Brain pericyte (primary cell): ENCODE results near the gene WDR89.
"Not testable (repeated sequence)": the region's sequence is repeated elsewhere in the genome, so short reads cannot be mapped to it uniquely, and the experiment has no call there.

Experiments
- DNase-seq: peaks from one replicate; pipeline ENCODE4 v3.0.0-alpha.2; 2012; ENCODE audit warnings: low read depth, low spot score

The WDR89 gene

GRCh38 chr14:63654346-63654745 is 12.7 kb upstream of the WDR89 start:
- no peak for DNase-seq

DNA sequence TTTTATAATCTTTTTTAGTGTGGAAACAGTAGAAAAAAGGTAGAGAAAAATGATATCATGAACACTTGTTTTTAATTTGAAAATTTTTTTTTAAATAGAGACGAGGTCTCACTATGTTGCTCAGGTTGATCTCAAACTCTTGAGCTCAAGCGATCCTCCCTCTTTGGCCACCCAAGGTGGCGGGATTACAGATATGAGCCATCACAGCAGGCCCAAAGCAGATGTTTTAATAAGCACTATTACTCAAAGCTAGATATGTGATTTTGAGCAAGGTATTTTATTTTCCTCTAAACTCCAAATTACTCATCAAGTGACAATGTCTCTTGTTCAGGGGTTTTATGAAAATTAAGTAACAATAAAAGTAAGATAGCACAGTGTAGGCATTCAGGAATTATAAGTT is 10.7 kb upstream of the WDR89 start:
- no peak for DNase-seq

- DNase-seq, result no peak
Measured at GRCh38 chr14:63650256-63650952, 8.7 kb upstream of the WDR89 start.

- DNase-seq, result no peak
Measured at GRCh38 chr14:63647696-63648410, 6.2 kb upstream of the WDR89 start.

- DNase-seq, result no peak
Measured at GRCh38 chr14:63644741-63645140, 3.1 kb upstream of the WDR89 start.

DNA sequence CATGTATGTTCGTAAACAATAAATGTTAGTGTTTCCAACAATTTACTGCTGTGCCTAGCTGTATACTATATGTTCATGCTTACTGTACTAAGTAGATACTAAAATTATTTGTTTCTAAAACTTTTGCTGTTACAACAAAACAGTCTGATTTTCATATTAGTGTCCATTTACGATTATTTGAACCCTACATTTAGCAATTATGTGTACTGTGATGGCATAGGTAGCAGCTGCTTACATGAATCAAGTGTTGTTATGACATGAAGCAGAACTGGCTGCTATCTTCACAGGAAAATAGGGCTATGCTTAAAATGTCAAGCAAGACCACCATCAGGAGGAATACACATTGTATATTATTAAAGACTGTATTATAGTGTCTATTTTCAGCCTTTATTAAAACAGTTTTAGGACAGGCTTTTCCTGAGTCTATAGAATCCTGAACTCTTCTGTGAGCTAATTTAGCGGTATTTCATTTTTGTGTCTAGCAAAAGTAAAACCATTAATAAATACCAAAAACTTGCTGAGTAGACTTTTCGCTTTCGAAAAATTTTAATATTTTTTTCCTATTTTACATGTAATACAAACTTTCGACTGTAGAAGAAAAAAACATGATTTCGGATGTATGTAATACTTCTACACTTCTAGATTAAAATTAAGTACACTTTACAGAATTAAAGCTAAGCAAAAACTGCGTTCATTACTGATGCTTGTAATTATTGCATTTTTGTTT is 1.1 kb upstream of the WDR89 start:
- DNase-seq, result peak; percentile 8

GRCh38 chr14:63642229-63642611 is 549 bp upstream of the WDR89 start:
- DNase-seq, result no peak

DNA sequence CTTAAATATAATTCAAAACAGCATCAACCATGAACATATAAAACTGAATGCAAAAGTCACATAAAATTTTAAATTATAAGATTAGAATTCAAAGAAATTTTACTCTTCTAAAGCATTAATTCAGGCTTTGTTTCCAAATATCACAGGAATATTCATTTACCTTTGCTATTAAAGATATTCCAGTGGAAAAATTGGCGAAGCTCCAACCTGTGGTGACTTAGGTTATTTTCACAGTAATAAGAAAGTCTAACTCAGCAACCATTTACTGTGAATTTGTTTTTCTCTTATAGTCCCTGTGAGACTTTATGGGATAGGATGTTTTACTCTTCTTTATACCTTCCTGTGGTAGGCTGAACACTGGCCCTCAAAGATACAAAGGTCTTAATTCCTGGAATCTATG is 3.2 kb downstream of the WDR89 start:
- DNase-seq, result no peak

GRCh38 chr14:63636094-63636635 is 5.5 kb downstream of the WDR89 start:
- not testable (repeated sequence) for DNase-seq

- no peak for DNase-seq
Measured at GRCh38 chr14:63633801-63634200, 7.9 kb downstream of the WDR89 start.

DNA sequence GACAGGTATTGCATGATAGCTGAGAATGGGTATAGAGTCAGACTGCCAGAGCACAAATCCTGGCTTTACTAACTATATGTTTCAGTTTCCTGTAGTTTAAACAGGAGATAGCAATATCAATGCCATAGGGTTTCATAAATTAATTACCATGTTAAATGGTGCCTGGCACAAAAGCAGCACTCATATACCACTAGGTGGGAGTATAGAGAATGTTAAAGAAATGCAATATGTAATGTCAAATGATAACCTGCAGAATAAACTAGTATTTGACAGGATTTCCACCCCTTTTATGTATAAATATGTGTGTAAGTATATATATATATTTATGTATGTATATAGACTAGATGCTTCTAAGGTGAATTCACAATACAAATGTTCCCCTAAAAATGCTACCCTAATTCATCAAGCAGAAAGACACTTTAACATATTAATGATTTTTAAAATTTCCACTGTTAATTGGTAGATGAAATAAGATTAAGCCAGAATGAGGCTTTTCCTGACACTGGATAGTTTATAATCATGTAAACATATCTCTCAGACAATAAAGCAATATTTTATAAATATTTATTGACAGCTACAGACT is 8.6 kb downstream of the WDR89 start:
- DNase-seq, result no peak

- DNase-seq, result no peak
Measured at GRCh38 chr14:63624701-63625100, 17.0 kb downstream of the WDR89 start.

DNA sequence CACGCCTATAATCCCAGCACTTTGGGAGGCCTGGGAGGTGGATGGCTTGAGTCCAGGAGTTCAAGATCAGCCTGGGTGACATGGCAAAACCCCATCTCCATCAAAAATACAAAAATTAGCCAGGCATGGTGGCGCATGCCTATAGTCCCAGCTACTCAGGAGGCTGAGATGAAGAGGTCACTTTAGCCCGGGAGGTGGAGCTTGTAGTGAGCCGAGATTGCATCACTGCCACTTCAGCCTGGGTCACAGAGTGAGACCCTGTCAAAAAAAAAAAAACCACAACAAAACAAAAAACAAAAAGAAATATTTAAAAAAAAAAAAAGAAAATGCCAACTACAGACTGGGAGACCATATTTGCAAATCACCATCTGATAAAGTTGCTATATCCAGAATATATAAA is 17.5 kb downstream of the WDR89 start:
- DNase-seq, result no peak

GRCh38 chr14:63621975-63622374 is 19.7 kb downstream of the WDR89 start:
- not testable (repeated sequence) for DNase-seq

GRCh38 chr14:63616015-63616414 is 25.7 kb downstream of the WDR89 start:
- no peak for DNase-seq

DNA sequence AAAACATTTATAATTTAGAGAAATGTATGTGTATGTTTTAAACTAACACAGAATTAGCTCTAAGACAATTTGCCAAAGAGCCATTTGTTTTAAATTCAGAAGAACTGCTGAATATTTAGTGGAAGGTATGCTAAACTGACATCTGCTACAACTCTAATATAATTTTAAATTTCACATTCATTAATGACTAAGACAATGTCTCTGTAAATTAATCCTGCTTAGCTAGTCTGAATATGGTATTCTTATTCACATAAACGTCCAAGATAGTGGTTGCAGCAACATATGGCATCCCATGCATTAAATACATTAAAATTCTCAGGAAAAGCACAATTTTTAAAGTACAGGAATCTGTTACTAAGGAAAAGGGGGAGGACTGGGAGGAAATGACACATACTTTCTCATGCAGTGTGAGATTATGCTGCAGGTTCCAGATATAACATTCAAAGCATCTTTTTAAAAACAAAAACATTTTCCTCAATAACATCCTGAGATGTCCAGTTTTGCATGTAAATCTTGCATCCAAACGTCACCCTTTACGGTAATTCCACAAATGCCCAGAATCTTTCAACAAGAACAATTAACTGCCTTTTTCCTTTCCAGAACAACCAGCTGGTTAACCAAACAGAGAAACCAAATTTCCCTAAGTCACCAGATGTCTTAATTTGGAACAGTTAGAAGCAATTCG is 26.9 kb downstream of the WDR89 start:
- no peak for DNase-seq

- DNase-seq, result no peak
Measured at GRCh38 chr14:63611078-63611477, 30.6 kb downstream of the WDR89 start.

DNA sequence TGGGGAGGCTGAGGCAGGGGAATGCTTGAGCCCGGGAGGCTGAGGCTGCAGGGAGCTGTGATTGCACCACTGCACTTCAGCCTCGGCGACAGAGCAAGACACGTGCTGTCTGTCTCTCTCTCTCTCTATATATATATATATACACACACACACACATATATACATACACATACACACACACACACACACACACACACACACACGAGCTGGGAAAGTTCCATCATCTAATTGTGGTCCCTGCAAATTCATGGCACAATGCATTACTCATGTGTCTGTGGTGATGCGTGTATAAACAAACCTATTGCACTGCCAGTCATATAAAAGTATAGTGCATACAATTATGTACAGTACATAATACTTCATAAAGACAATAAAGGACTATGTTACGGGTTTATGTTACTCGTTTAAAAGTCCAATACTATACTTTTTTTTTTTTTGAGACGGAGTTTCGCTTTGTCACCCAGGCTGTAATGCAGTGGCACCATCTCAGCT is 36.6 kb downstream of the WDR89 start:
- no peak for DNase-seq

GRCh38 chr14:63604626-63605025 is 37.0 kb downstream of the WDR89 start:
- DNase-seq, result no peak

GRCh38 chr14:63603749-63604277 is 37.9 kb downstream of the WDR89 start:
- DNase-seq, result no peak

GRCh38 chr14:63598807-63599206 is 42.9 kb downstream of the WDR89 start:
- DNase-seq, result no peak
